Neural progenitor cell (in vitro differentiated cells): ENCODE data around the gene IKZF3. TPM values are rescaled to one million over a fixed set of nuclear protein-coding genes. Genes with fewer than 3 reads are reported as not detected.

ENCODE experiments used
- DNase-seq: peaks from one replicate; pipeline ENCODE4 v3.0.0-alpha.2; 2016; ENCODE audit warnings: low spot score
- H2AFZ ChIP-seq: fragments of 200-600 bp; sonication (generic); replicated peaks from 2 replicates; pipeline ENCODE4 v1.6.1; 2016; ENCODE audit warnings: antibody characterized with exemption
- H3F3A ChIP-seq: fragments of 200-600 bp; sonication (generic); 2 replicates; pipeline ENCODE4 v1.6.1; 2016; ENCODE audit warnings: antibody characterized with exemption, low read depth
- H3K27ac ChIP-seq: fragments of 200-600 bp; sonication (generic); 2 replicates; pipeline ENCODE4 v1.5.1; 2016; ENCODE audit warnings: mild to moderate bottlenecking
- H3K27me3 ChIP-seq: fragments of 200-600 bp; sonication (generic); 2 replicates; pipeline ENCODE4 v1.6.1; 2016; ENCODE audit warnings: mild to moderate bottlenecking, moderate library complexity
- H3K36me3 ChIP-seq: fragments of 200-600 bp; sonication (generic); 2 replicates; pipeline ENCODE4 v1.5.1; 2016
- H3K4me1 ChIP-seq: fragments of 200-600 bp; sonication (generic); 2 replicates; pipeline ENCODE4 v1.6.1; 2016; ENCODE audit warnings: mixed run types
- H3K4me2 ChIP-seq: fragments of 200-600 bp; sonication (generic); 2 replicates; pipeline ENCODE4 v1.6.1; 2016
- H3K4me3 ChIP-seq: fragments of 200-600 bp; sonication (generic); 2 replicates; pipeline ENCODE4 v1.5.1; 2016
- H3K79me2 ChIP-seq: fragments of 200-600 bp; sonication (generic); 2 replicates; pipeline ENCODE4 v1.6.1; 2016; ENCODE audit warnings: low read depth
- H3K9ac ChIP-seq: fragments of 200-600 bp; sonication (generic); 2 replicates; pipeline ENCODE4 v1.6.1; 2016
- H3K9me3 ChIP-seq: fragments of 200-600 bp; sonication (generic); 2 replicates; pipeline ENCODE4 v1.5.1; 2016; ENCODE audit warnings: low read depth
- H4K20me1 ChIP-seq: fragments of 200-600 bp; sonication (generic); 2 replicates; pipeline ENCODE4 v1.6.1; 2016; ENCODE audit warnings: low read depth
- H3K27ac Mint-ChIP-seq: 3 replicates; pipeline ENCODE4 v1.8.0; 2021; ENCODE audit warnings: mixed read lengths
- H3K27me3 Mint-ChIP-seq: 2 replicates; pipeline ENCODE4 v1.8.0; 2022; ENCODE audit warnings: low read depth, mild to moderate bottlenecking, inconsistent platforms, moderate library complexity, mixed read lengths; ENCODE audit not compliant: insufficient read depth
- H3K36me3 Mint-ChIP-seq: 3 replicates; pipeline ENCODE4 v1.8.0; 2021; ENCODE audit warnings: mixed read lengths
- H3K4me1 Mint-ChIP-seq: 3 replicates; pipeline ENCODE4 v1.8.0; 2021; ENCODE audit warnings: mixed read lengths
- H3K4me3 Mint-ChIP-seq: 3 replicates; pipeline ENCODE4 v1.8.0; 2021; ENCODE audit warnings: mild to moderate bottlenecking, moderate library complexity, mixed read lengths
- H3K9me3 Mint-ChIP-seq: 3 replicates; pipeline ENCODE4 v1.8.0; 2020; ENCODE audit warnings: mixed read lengths
- EZH2 ChIP-seq: fragments of 200-600 bp; sonication (generic); IDR thresholded peaks from 2 replicates; pipeline ENCODE4 v1.6.1; 2017; ENCODE audit warnings: antibody characterized with exemption, mild to moderate bottlenecking, moderate library complexity
- EZH2phosphoT487 ChIP-seq: fragments of 200-600 bp; sonication (generic); IDR thresholded peaks from 2 replicates; pipeline ENCODE4 v1.6.1; 2017; ENCODE audit warnings: antibody characterized with exemption
- total RNA-seq: library from RNA; depleted of rRNA; stranded (reverse); fragments of >200 nt; gene quantifications from 2 replicates; pipeline ENCODE4 v1.2.3, GENCODE V29; 2015; ENCODE audit warnings: low replicate concordance
- TF ChIP-seq, protein P1 (sequence below): fragments of 200-600 bp; sonication (generic); IDR thresholded peaks from 2 replicates; pipeline ENCODE4 v1.5.1; 2017; ENCODE audit warnings: antibody characterized with exemption, mild to moderate bottlenecking

Gene IKZF3
- total RNA-seq, 1 donor from 2014 or later = not detected

DNA sequence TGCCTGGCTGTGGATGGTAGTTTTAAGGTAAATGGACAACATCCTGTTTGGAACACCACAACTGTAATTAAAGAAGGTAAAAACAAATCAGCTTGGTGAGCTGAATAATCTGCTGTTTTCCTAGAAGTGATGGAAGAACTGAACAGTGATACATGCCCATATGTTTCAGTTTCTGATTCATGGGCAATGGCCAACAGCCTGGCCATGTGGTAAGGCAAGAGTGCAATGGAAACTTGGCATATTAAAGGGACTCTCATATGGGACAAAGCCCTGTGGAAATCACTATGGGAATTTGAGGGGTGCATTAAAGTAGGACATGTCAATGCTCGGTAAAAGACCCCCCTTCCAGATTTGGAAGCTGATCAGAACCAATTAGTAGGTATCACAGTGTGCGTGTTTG lies 37.8 kb downstream of the IKZF3 start:
- Mint-ChIP-seq H3K27me3 (peaks cover 6% of the 10 kb centered on the region), H3K9me3 (peaks cover 29% of the 10 kb centered on the region), H3K36me3 (peaks cover 5% of the 10 kb centered on the region), H3K4me1 (no peaks in the 10 kb centered on the region), H3K4me3 (no peak overlapping the region), H3K27ac (no peak overlapping the region)
- Histone ChIP-seq H3K79me2 (no peaks in the 10 kb centered on the region), H3K27ac (no peak overlapping the region), H3F3A (no peaks in the 10 kb centered on the region), H3K9ac (no peak overlapping the region), H2AFZ (no peak overlapping the region), H3K4me2 (no peak overlapping the region), H3K27me3 (no peaks in the 10 kb centered on the region), H3K9me3 (no peaks in the 10 kb centered on the region), H3K36me3 (no peaks in the 10 kb centered on the region), H3K4me3 (no peak overlapping the region), H3K4me1 (no peaks in the 10 kb centered on the region), H4K20me1 (no peaks in the 10 kb centered on the region)
- no peak for DNase-seq
- no peak for TF ChIP-seq EZH2
- TF ChIP-seq, protein P1, sequence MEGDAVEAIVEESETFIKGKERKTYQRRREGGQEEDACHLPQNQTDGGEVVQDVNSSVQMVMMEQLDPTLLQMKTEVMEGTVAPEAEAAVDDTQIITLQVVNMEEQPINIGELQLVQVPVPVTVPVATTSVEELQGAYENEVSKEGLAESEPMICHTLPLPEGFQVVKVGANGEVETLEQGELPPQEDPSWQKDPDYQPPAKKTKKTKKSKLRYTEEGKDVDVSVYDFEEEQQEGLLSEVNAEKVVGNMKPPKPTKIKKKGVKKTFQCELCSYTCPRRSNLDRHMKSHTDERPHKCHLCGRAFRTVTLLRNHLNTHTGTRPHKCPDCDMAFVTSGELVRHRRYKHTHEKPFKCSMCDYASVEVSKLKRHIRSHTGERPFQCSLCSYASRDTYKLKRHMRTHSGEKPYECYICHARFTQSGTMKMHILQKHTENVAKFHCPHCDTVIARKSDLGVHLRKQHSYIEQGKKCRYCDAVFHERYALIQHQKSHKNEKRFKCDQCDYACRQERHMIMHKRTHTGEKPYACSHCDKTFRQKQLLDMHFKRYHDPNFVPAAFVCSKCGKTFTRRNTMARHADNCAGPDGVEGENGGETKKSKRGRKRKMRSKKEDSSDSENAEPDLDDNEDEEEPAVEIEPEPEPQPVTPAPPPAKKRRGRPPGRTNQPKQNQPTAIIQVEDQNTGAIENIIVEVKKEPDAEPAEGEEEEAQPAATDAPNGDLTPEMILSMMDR = no peak
- TF ChIP-seq EZH2phosphoT487 = no peak

DNA sequence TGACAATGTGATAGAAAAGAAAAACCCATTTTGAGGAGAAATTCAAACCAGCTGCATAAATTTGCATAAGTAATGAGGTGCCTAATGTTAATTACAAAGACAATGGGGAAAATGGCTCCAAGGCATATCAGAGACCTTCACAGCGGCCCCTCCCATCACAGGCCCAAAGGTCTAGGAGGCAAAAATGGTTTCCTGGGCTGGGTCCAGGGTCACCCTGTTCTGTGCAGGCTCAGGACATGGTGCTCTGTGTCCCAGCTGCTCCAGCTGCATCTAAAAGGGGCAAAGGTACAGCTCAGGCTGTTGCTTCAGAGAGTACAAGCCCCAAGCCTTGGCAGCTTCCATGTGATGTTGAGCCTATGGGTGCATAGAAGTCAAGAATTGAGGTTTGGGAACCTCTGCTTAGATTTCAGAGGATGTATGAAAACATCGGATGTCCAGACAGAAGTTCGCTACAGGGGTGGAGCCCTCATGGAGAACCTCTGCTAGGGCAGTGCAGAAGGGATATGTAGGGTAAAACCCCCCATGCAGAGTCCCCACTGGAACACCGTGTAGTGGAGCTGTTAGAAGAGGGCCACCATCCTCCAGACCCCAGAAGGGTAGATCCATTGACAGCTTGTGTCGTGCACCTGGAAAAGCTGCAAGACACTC lies 40.6 kb downstream of the IKZF3 start:
- no peak overlapping the region for H3K4me2 ChIP-seq
- H3K27ac ChIP-seq = no peak overlapping the region
- H3K79me2 ChIP-seq = no peaks in the 10 kb centered on the region
- no peaks in the 10 kb centered on the region for H3K9me3 ChIP-seq
- H3K4me3 Mint-ChIP-seq = no peak overlapping the region
- H2AFZ ChIP-seq = no peak overlapping the region
- H3K27me3 ChIP-seq = no peaks in the 10 kb centered on the region
- H3K4me1 ChIP-seq = peaks cover 9% of the 10 kb centered on the region
- H3K9me3 Mint-ChIP-seq = peaks cover 29% of the 10 kb centered on the region
- H3K27me3 Mint-ChIP-seq = peaks cover 3% of the 10 kb centered on the region
- peaks cover 5% of the 10 kb centered on the region for H3K36me3 Mint-ChIP-seq
- H3K36me3 ChIP-seq = no peaks in the 10 kb centered on the region
- H3K9ac ChIP-seq = no peak overlapping the region
- H3K4me3 ChIP-seq = no peak overlapping the region
- H3K27ac Mint-ChIP-seq = no peak overlapping the region
- peaks cover 15% of the 10 kb centered on the region for H3F3A ChIP-seq
- H4K20me1 ChIP-seq = no peaks in the 10 kb centered on the region
- peak; percentile 13 for DNase-seq
- H3K4me1 Mint-ChIP-seq = no peaks in the 10 kb centered on the region
- no peak for TF ChIP-seq EZH2phosphoT487
- no peak for TF ChIP-seq EZH2
- TF ChIP-seq, protein P1 = no peak

DNA sequence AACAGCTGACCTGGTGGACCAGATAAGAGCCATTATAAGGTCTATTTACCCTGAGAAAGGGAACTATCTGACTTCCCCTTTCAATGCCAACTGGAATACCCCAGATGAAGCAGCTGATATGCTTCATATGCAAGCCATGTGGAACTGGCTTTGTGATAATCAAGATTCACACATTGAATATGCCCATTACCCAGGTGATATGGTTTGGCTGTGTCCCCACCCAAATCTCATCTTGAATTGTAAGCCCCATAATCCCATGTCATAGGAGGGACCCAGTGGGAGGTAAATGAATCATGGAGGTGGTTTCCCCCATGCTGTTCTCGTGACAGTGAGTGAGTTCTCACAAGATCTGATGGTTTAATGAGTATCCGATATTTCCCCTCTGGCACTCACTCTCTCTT lies 42.1 kb downstream of the IKZF3 start:
- Histone ChIP-seq H2AFZ (no peak overlapping the region), H3K4me3 (no peak overlapping the region), H3K79me2 (no peaks in the 10 kb centered on the region), H3F3A (peaks cover 15% of the 10 kb centered on the region), H3K4me1 (peaks cover 9% of the 10 kb centered on the region), H4K20me1 (no peaks in the 10 kb centered on the region), H3K9me3 (no peaks in the 10 kb centered on the region), H3K4me2 (no peak overlapping the region), H3K9ac (no peak overlapping the region), H3K27ac (no peak overlapping the region), H3K36me3 (no peaks in the 10 kb centered on the region), H3K27me3 (no peaks in the 10 kb centered on the region)
- Mint-ChIP-seq H3K4me1 (no peaks in the 10 kb centered on the region), H3K27me3 (peaks cover 3% of the 10 kb centered on the region), H3K27ac (no peak overlapping the region), H3K4me3 (no peak overlapping the region), H3K36me3 (peaks cover 5% of the 10 kb centered on the region), H3K9me3 (peaks cover 29% of the 10 kb centered on the region)
- TF ChIP-seq EZH2phosphoT487 (no peak), EZH2 (no peak)
- TF ChIP-seq, protein P1 = no peak
- DNase-seq = no peak
